ENCODE measurements around the gene ADAM29. TPM values are rescaled to one million over a fixed set of nuclear protein-coding genes. Genes with fewer than 3 reads are reported as not detected.
"Not testable (repeated sequence)": the region's sequence is repeated elsewhere in the genome, so short reads cannot be mapped to it uniquely, and the experiment has no call there.

ADAM29 gene
- total RNA-seq, 1 donor from 2014 or later, result not detected

GRCh38 chr4:174989791-174990190, 71.6 kb downstream of the ADAM29 start:
- H3K27me3 ChIP-seq, result no peaks in the 10 kb centered on the region
- H3K36me3 ChIP-seq, result no peaks in the 10 kb centered on the region
- no peak overlapping the region for H3K27ac ChIP-seq
- DNase-seq (no peak), ATAC-seq (no peak)
- no peak overlapping the region for H3K4me3 ChIP-seq
- H3K4me1 ChIP-seq, result no peaks in the 10 kb centered on the region
- H3K9me3 ChIP-seq, result peaks cover 6% of the 10 kb centered on the region
- no peak for TF ChIP-seq CTCF (IDR thresholded peaks at IDR 0.05)
- intact Hi-C loops (cut with DNase I), result no loop called here

- DNase-seq (no peak), ATAC-seq (no peak)
- Histone ChIP-seq H3K36me3 (no peaks in the 10 kb centered on the region), H3K27ac (no peak overlapping the region), H3K9me3 (no peaks in the 10 kb centered on the region), H3K4me3 (no peak overlapping the region), H3K27me3 (no peaks in the 10 kb centered on the region), H3K4me1 (no peaks in the 10 kb centered on the region)
- TF ChIP-seq CTCF (IDR thresholded peaks at IDR 0.05), result no peak
- intact Hi-C loops (cut with DNase I), result no loop called here
Observed at GRCh38 chr4:174993916-174994315, 75.8 kb downstream of the ADAM29 start.

GRCh38 chr4:174996079-174996478, 77.9 kb downstream of the ADAM29 start:
- H3K4me1 ChIP-seq, result no peaks in the 10 kb centered on the region
- ATAC-seq (no peak), DNase-seq (no peak)
- no peaks in the 10 kb centered on the region for H3K27me3 ChIP-seq
- no peaks in the 10 kb centered on the region for H3K9me3 ChIP-seq
- no peak for TF ChIP-seq CTCF (IDR thresholded peaks at IDR 0.05)
- no peaks in the 10 kb centered on the region for H3K36me3 ChIP-seq
- no peak overlapping the region for H3K4me3 ChIP-seq
- intact Hi-C loops (cut with DNase I), result no loop called here
- H3K27ac ChIP-seq, result no peak overlapping the region

- TF ChIP-seq CTCF (IDR thresholded peaks at IDR 0.05), result no peak
Observed at GRCh38 chr4:174999407-174999806, 81.2 kb downstream of the ADAM29 start.

GRCh38 chr4:175017751-175018150, 99.6 kb downstream of the ADAM29 start:
- no peak overlapping the region for H3K27ac ChIP-seq
- H3K36me3 ChIP-seq, result no peaks in the 10 kb centered on the region
- no peak for ATAC-seq
- intact Hi-C loops (cut with DNase I), result no loop called here
- H3K4me1 ChIP-seq, result no peaks in the 10 kb centered on the region
- no peak for DNase-seq
- no peaks in the 10 kb centered on the region for H3K27me3 ChIP-seq
- H3K4me3 ChIP-seq, result no peak overlapping the region
- TF ChIP-seq CTCF (IDR thresholded peaks at IDR 0.05), result no peak
- H3K9me3 ChIP-seq, result no peaks in the 10 kb centered on the region

More at GRCh38 chr4:174999407-174999806, 81.2 kb downstream of the ADAM29 start:
- intact Hi-C loops (cut with DNase I), result no loop called here
- Histone ChIP-seq H3K9me3 (no peaks in the 10 kb centered on the region), H3K36me3 (no peaks in the 10 kb centered on the region), H3K27me3 (no peaks in the 10 kb centered on the region), H3K4me1 (no peaks in the 10 kb centered on the region), H3K4me3 (no peak overlapping the region), H3K27ac (no peak overlapping the region)
- DNase-seq (no peak), ATAC-seq (no peak)

- H3K27ac ChIP-seq; H3K4me1 ChIP-seq; H3K36me3 ChIP-seq; ATAC-seq; H3K4me3 ChIP-seq; H3K27me3 ChIP-seq; intact Hi-C loops (cut with DNase I); H3K9me3 ChIP-seq: not testable (repeated sequence)
- peak; percentile 46 for DNase-seq
Observed at GRCh38 chr4:175019447-175019846, 101.3 kb downstream of the ADAM29 start.

Other genes with a start within 250 kb of the ADAM29 start
- gene GLRA3, start 89.1 kb upstream of the ADAM29 start, total RNA-seq, result not detected

All from upper lobe of right lung (tissue), 1 donor.